GM13976 (cell line): Measurements from ENCODE around the gene TMEM196.

Source experiments
- DNase-seq: peaks from one replicate; pipeline ENCODE4 v3.0.0; 2012; ENCODE audit warnings: low spot score
- in situ Hi-C: fragments of 300-500 bp; cut with MboI; formaldehyde crosslinking; loops from one replicate; pipeline ENCODE4 v1.12.0; 2022; ENCODE audit warnings: low sequenced_read_pairs, mixed read lengths, inconsistent platforms; ENCODE audit not compliant: unreplicated experiment
- TF ChIP-seq, protein P1 (sequence below): IDR thresholded peaks from 2 replicates; pipeline ENCODE4 v1.5.1; 2012; ENCODE audit warnings: borderline replicate concordance, mild to moderate bottlenecking; ENCODE audit not compliant: insufficient read depth; ENCODE audit errors: extremely low read depth, missing control alignments, control extremely low read depth

TMEM196 gene

DNA sequence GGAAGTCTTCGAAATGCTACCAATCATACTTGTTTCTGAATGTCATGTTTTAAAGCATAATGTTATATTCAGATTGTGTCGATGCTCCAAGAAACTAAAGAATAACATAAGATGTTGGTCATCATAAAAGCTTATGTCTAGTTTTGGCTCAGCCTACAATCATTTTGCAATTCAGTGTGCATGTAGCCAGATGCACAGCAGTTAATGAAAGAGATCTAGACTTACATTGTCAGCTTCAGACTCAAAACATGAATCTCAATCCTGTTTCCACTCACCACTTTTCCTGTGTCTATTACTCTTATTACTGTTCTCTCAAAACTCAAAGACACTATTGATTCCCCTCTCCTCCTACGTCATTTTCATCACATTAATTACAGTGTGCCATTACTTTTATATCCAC, 21.4 kb downstream of the TMEM196 start:
- in situ Hi-C loops, result loop anchor here (10.0 to 25.0 kb wide), 3 partner anchors 410 to 843 kb away; no protein-coding TSS in a partner anchor

DNA sequence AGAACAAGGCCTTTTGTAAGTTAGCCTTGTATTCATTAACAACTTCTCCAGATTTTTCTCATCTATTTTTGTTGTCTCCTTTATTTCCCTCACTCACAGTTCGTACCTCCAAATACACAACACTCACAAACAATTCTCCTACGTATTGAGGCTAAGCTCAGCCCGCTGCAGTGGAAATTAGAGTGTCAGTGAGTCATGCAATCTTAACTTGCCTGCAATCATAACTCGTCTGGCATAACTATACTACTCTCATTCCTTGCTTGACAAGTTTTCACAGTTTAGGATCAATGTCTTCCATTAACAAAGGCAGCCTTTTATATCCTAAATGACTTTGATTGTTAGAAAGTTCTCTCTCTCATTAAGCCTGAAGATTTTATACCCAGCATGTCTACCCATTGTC, 23.8 kb downstream of the TMEM196 start:
- in situ Hi-C loops, result loop anchor here (10.0 to 25.0 kb wide), 3 partner anchors 413 to 845 kb away; no protein-coding TSS in a partner anchor
- TF ChIP-seq, protein P1, sequence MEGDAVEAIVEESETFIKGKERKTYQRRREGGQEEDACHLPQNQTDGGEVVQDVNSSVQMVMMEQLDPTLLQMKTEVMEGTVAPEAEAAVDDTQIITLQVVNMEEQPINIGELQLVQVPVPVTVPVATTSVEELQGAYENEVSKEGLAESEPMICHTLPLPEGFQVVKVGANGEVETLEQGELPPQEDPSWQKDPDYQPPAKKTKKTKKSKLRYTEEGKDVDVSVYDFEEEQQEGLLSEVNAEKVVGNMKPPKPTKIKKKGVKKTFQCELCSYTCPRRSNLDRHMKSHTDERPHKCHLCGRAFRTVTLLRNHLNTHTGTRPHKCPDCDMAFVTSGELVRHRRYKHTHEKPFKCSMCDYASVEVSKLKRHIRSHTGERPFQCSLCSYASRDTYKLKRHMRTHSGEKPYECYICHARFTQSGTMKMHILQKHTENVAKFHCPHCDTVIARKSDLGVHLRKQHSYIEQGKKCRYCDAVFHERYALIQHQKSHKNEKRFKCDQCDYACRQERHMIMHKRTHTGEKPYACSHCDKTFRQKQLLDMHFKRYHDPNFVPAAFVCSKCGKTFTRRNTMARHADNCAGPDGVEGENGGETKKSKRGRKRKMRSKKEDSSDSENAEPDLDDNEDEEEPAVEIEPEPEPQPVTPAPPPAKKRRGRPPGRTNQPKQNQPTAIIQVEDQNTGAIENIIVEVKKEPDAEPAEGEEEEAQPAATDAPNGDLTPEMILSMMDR, result no peak

More for the DNA sequence above, 21.4 kb downstream of the TMEM196 start:
- TF ChIP-seq, protein P1, result no peak
- no peak for DNase-seq

GRCh38 chr7:19747740-19748339, 25.6 kb downstream of the TMEM196 start:
- peak; percentile 60 for DNase-seq
- TF ChIP-seq, protein P1, result peak; percentile 30
- in situ Hi-C loops, result no loop called here

More for the DNA sequence above, 23.8 kb downstream of the TMEM196 start:
- DNase-seq, result no peak

- TF ChIP-seq, protein P1, result no peak
- DNase-seq, result no peak
- in situ Hi-C loops, result no loop called here
Observed at GRCh38 chr7:19744075-19744474, 29.3 kb downstream of the TMEM196 start.

GRCh38 chr7:19728716-19729115, 44.7 kb downstream of the TMEM196 start:
- TF ChIP-seq, protein P1, result no peak
- in situ Hi-C loops, result no loop called here
- DNase-seq, result no peak

DNA sequence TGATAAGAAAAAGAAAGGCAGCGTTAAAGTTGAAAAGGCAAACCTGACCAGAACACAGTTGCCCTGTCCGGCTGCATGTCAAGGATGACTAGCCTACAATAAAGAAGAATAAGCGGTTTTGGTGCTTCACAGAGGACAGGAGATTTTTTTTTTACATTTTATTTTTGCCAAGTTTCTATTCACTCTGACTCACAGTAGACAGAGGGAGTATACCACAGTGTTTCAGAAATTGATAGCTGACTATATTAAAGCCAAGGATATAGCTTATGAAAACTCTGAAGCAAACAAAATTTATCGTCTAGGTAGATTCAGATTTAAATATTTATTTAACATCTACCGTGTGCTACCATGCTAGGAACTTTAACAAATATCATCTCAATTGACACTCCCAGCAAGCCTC, 47.6 kb downstream of the TMEM196 start:
- in situ Hi-C loops, result no loop called here

More for the DNA sequence above, 47.6 kb downstream of the TMEM196 start:
- TF ChIP-seq, protein P1, result no peak
- DNase-seq, result no peak
